Measurements from ENCODE around the gene ANKRD49.

DNA sequence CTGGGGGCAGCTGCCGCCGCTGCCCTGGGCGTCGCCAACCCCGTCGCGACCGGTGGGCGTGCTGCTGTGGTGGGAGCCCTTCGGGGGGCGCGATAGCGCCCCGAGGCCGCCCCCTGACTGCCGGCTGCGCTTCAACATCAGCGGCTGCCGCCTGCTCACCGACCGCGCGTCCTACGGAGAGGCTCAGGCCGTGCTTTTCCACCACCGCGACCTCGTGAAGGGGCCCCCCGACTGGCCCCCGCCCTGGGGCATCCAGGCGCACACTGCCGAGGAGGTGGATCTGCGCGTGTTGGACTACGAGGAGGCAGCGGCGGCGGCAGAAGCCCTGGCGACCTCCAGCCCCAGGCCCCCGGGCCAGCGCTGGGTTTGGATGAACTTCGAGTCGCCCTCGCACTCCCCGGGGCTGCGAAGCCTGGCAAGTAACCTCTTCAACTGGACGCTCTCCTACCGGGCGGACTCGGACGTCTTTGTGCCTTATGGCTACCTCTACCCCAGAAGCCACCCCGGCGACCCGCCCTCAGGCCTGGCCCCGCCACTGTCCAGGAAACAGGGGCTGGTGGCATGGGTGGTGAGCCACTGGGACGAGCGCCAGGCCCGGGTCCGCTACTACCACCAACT, 51.0 kb downstream of the ANKRD49 start:
- TF ChIP-seq SUZ12 (IDR thresholded peaks at IDR 0.05; ENCODE audit: unreplicated experiment) (no peak), YY1 (IDR thresholded peaks at IDR 0.05; ENCODE audit: low read depth, low read length) (no peak), EP300 (IDR thresholded peaks at IDR 0.05; ENCODE audit: borderline replicate concordance in 1 of 2, control insufficient read depth in 1 of 2, low read depth in 2 of 2, low read length in 2 of 2) (no peak), HDAC2 (IDR thresholded peaks at IDR 0.05) (no peak), RAD21 (IDR thresholded peaks at IDR 0.05; ENCODE audit: insufficient read depth, low read depth, low read length) (no peak), POLR2A (IDR thresholded peaks at IDR 0.05; ENCODE audit: low read depth, low read length) (no peak), ZBED1 (IDR thresholded peaks at IDR 0.05; ENCODE audit: borderline replicate concordance) (no peak), POLR2AphosphoS5 (IDR thresholded peaks at IDR 0.05; ENCODE audit: low read length) (no peak), ZNF24 (IDR thresholded peaks at IDR 0.05) (no peak), FOS (IDR thresholded peaks at IDR 0.05; ENCODE audit: borderline replicate concordance, extremely low read depth, insufficient read length) (no peak), NFIC (IDR thresholded peaks at IDR 0.05; ENCODE audit: low read depth, low read length) (no peak), DPF2 (IDR thresholded peaks at IDR 0.05) (peak; percentile 8; the same call in 1 of the 2 replicates), SREBF1 (IDR thresholded peaks at IDR 0.05; ENCODE audit: low read length) (no peak)
- TF ChIP-seq, protein P1, sequence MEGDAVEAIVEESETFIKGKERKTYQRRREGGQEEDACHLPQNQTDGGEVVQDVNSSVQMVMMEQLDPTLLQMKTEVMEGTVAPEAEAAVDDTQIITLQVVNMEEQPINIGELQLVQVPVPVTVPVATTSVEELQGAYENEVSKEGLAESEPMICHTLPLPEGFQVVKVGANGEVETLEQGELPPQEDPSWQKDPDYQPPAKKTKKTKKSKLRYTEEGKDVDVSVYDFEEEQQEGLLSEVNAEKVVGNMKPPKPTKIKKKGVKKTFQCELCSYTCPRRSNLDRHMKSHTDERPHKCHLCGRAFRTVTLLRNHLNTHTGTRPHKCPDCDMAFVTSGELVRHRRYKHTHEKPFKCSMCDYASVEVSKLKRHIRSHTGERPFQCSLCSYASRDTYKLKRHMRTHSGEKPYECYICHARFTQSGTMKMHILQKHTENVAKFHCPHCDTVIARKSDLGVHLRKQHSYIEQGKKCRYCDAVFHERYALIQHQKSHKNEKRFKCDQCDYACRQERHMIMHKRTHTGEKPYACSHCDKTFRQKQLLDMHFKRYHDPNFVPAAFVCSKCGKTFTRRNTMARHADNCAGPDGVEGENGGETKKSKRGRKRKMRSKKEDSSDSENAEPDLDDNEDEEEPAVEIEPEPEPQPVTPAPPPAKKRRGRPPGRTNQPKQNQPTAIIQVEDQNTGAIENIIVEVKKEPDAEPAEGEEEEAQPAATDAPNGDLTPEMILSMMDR (IDR thresholded peaks at IDR 0.05 in 2 of 3, conservative IDR thresholded peaks at IDR 0.05 in 1 of 3; ENCODE audit: control insufficient read depth in 2 of 3, extremely low read depth in 1 of 3, insufficient read depth in 1 of 3, low read depth in 3 of 3, low read length in 3 of 3) = no peak

Measured in GM12878 (cell line).